ENCODE measurements around the gene HOXC9.
"Not testable (repeated sequence)": the region's sequence is repeated elsewhere in the genome, so short reads cannot be mapped to it uniquely, and the experiment has no call there.

Gene HOXC9

GRCh38 chr12:54030442-54030801 is 30.5 kb downstream of the HOXC9 start:
- no peak for DNase-seq

- DNase-seq: no peak
Observed at GRCh38 chr12:54030889-54031471, 31.0 kb downstream of the HOXC9 start.

GRCh38 chr12:54031480-54031879 is 31.5 kb downstream of the HOXC9 start:
- no peak for DNase-seq

- DNase-seq: no peak
Observed at GRCh38 chr12:54032086-54032619, 32.2 kb downstream of the HOXC9 start.

GRCh38 chr12:54032627-54033100 is 32.7 kb downstream of the HOXC9 start, which contains the start of gene HOXC5:
Gene HOXC5 (plus strand): TSS chr12:54033050. CDS start chr12:54033123, 73 bp downstream.
- peak; percentile 47 for DNase-seq

GRCh38 chr12:54033106-54033979 is 33.4 kb downstream of the HOXC9 start:
- DNase-seq: no peak

- DNase-seq: no peak
Observed at GRCh38 chr12:54033980-54034784, 34.2 kb downstream of the HOXC9 start.

GRCh38 chr12:54034785-54035310 is 34.9 kb downstream of the HOXC9 start:
- no peak for DNase-seq

GRCh38 chr12:54035568-54036264 is 35.8 kb downstream of the HOXC9 start:
- no peak for DNase-seq

GRCh38 chr12:54036620-54037359 is 36.8 kb downstream of the HOXC9 start:
- DNase-seq: no peak

- DNase-seq: no peak
Observed at GRCh38 chr12:54037360-54038283, 37.7 kb downstream of the HOXC9 start.

- DNase-seq: no peak
Observed at GRCh38 chr12:54038284-54038870, 38.4 kb downstream of the HOXC9 start.

GRCh38 chr12:54038871-54039414 is 39.0 kb downstream of the HOXC9 start:
- DNase-seq: no peak

GRCh38 chr12:54039417-54040147 is 39.6 kb downstream of the HOXC9 start:
- DNase-seq: no peak

- DNase-seq: no peak
Observed at GRCh38 chr12:54040148-54040494, 40.2 kb downstream of the HOXC9 start.

- DNase-seq: no peak
Observed at GRCh38 chr12:54040648-54041047, 40.7 kb downstream of the HOXC9 start.

- DNase-seq: no peak
Observed at GRCh38 chr12:54041097-54041690, 41.2 kb downstream of the HOXC9 start.

- not testable (repeated sequence) for DNase-seq
Observed at GRCh38 chr12:54042033-54042432, 42.1 kb downstream of the HOXC9 start.

Measured in stimulated activated CD4-positive, alpha-beta T cell treated with anti-CD3 and anti-CD28 coated beads, Interleukin-12 subunit alpha, Interleukin-12 subunit beta, amount 100 ng/mL, for 4 hours (primary cell).